MM.1S (cell line): ENCODE data around the gene NKIRAS1.
"Not testable (repeated sequence)": the region's sequence is repeated elsewhere in the genome, so short reads cannot be mapped to it uniquely, and the experiment has no call there.

ENCODE experiments used
- DNase-seq: peaks from one replicate; pipeline ENCODE4 v3.0.0-alpha.2; 2015
- H2AFZ ChIP-seq: fragments of 300-600 bp; sonication (generic); 2 replicates; pipeline ENCODE4 v1.6.0; 2016; ENCODE audit warnings: antibody characterized with exemption, low read length
- H3F3A ChIP-seq: fragments of 300-600 bp; sonication (generic); 2 replicates; pipeline ENCODE4 v1.6.1; 2016; ENCODE audit warnings: mild to moderate bottlenecking, antibody characterized with exemption, low read length, moderate library complexity, mixed read lengths; ENCODE audit not compliant: insufficient read depth
- H3K27ac ChIP-seq: fragments of 300-600 bp; sonication (generic); 2 replicates; pipeline ENCODE4 v1.5.1; 2016; ENCODE audit warnings: mild to moderate bottlenecking, low read length
- H3K27me3 ChIP-seq: fragments of 300-600 bp; sonication (generic); replicated peaks from 2 replicates; pipeline ENCODE4 v1.6.0; 2016; ENCODE audit warnings: low read length; ENCODE audit not compliant: insufficient read depth
- H3K36me3 ChIP-seq: fragments of 300-600 bp; sonication (generic); replicated peaks from 2 replicates; pipeline ENCODE4 v1.6.1; 2016; ENCODE audit warnings: mild to moderate bottlenecking, low read length, mixed read lengths; ENCODE audit not compliant: insufficient read depth
- H3K4me1 ChIP-seq: fragments of 300-600 bp; sonication (generic); 2 replicates; pipeline ENCODE4 v1.6.1; 2016; ENCODE audit warnings: low read length, mixed read lengths
- H3K4me2 ChIP-seq: fragments of 300-600 bp; sonication (generic); 2 replicates; pipeline ENCODE4 v1.6.0; 2016; ENCODE audit warnings: low read depth, low read length
- H3K4me3 ChIP-seq: fragments of 300-600 bp; sonication (generic); 2 replicates; pipeline ENCODE4 v1.5.1; 2016; ENCODE audit warnings: low read length, mixed read lengths
- H3K79me2 ChIP-seq: fragments of 300-600 bp; sonication (generic); 2 replicates; pipeline ENCODE4 v1.6.1; 2016; ENCODE audit warnings: mixed run types, low read length, mixed read lengths
- H3K9ac ChIP-seq: fragments of 300-600 bp; sonication (generic); 2 replicates; pipeline ENCODE4 v1.6.1; 2016; ENCODE audit warnings: low read length, mixed read lengths
- H3K9me2 ChIP-seq: fragments of 300-600 bp; sonication (generic); replicated peaks from 2 replicates; pipeline ENCODE4 v1.6.1; 2016; ENCODE audit warnings: mild to moderate bottlenecking, low read length, mixed read lengths; ENCODE audit not compliant: insufficient read depth
- H3K9me3 ChIP-seq: fragments of 300-600 bp; sonication (generic); replicated peaks from 2 replicates; pipeline ENCODE4 v1.6.1; 2016; ENCODE audit warnings: mild to moderate bottlenecking, low read length, mixed read lengths; ENCODE audit not compliant: insufficient read depth
- H4K20me1 ChIP-seq: fragments of 300-600 bp; sonication (generic); 2 replicates; pipeline ENCODE4 v1.6.1; 2016; ENCODE audit warnings: mild to moderate bottlenecking, low read length, moderate library complexity, mixed read lengths; ENCODE audit not compliant: insufficient read depth
- EZH2 ChIP-seq: fragments of 300-600 bp; sonication (generic); optimal IDR thresholded peaks from 2 replicates; pipeline ENCODE3; 2017; ENCODE audit warnings: low read depth, mild to moderate bottlenecking, antibody characterized with exemption, low read length, mixed read lengths
- EZH2phosphoT487 ChIP-seq: fragments of 300-600 bp; sonication (generic); IDR thresholded peaks from 2 replicates; pipeline ENCODE4 v1.6.1; 2018; ENCODE audit warnings: antibody characterized with exemption, low read length
- TF ChIP-seq, protein P1 (sequence below): fragments of 300-600 bp; sonication (generic); IDR thresholded peaks from 2 replicates; pipeline ENCODE4 v1.5.1; 2016; ENCODE audit warnings: antibody characterized with exemption, low read length, mixed read lengths

The NKIRAS1 gene

DNA sequence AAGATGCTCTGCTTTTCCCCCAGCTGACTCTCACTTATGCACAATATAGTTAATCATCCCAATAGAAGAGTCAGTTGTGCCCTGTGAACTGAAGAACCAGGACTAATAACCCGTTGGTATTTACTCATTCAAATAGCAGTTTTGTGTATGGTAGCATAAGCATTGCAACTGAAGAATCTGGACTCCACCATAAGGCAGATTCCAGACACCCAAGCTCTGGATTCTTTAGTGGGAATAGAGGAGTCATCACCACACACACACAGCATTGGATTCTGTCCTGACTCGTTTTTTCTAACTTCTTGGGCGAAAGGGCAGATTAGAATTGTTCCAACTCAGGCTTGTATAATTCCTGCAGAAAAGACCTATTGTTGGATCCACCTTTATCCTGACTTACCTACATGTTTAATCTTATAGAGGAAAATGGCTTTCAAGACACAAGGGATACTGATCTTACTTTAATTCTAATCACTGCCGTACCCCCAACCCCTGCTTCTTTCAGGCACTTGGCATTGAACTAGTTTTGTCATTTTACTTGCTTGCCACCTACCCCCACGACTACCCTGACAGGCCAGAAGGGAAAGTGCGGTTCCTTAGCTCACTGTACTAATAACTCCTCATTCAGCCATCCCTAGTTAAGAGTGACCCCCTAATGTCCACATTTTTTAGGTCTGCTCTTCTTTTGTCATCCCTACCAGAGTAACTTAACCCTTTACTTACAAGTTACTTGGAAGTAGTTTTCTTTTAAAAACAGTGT is 42.3 kb downstream of the NKIRAS1 start:
- Histone ChIP-seq H3F3A (no peaks in the 10 kb centered on the region), H3K9me3 (no peaks in the 10 kb centered on the region), H2AFZ (no peak overlapping the region), H3K9me2 (no peaks in the 10 kb centered on the region), H3K27me3 (no peaks in the 10 kb centered on the region), H4K20me1 (peaks cover 16% of the 10 kb centered on the region; the same call in 1 of the 2 replicates), H3K4me2 (no peak overlapping the region), H3K27ac (no peak overlapping the region), H3K79me2 (peaks cover 81% of the 10 kb centered on the region), H3K36me3 (no peaks in the 10 kb centered on the region), H3K9ac (no peak overlapping the region), H3K4me1 (no peaks in the 10 kb centered on the region), H3K4me3 (no peak overlapping the region)
- TF ChIP-seq EZH2phosphoT487 (no peak), EZH2 (no peak)
- TF ChIP-seq, protein P1, sequence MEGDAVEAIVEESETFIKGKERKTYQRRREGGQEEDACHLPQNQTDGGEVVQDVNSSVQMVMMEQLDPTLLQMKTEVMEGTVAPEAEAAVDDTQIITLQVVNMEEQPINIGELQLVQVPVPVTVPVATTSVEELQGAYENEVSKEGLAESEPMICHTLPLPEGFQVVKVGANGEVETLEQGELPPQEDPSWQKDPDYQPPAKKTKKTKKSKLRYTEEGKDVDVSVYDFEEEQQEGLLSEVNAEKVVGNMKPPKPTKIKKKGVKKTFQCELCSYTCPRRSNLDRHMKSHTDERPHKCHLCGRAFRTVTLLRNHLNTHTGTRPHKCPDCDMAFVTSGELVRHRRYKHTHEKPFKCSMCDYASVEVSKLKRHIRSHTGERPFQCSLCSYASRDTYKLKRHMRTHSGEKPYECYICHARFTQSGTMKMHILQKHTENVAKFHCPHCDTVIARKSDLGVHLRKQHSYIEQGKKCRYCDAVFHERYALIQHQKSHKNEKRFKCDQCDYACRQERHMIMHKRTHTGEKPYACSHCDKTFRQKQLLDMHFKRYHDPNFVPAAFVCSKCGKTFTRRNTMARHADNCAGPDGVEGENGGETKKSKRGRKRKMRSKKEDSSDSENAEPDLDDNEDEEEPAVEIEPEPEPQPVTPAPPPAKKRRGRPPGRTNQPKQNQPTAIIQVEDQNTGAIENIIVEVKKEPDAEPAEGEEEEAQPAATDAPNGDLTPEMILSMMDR: no peak
- no peak for DNase-seq

DNA sequence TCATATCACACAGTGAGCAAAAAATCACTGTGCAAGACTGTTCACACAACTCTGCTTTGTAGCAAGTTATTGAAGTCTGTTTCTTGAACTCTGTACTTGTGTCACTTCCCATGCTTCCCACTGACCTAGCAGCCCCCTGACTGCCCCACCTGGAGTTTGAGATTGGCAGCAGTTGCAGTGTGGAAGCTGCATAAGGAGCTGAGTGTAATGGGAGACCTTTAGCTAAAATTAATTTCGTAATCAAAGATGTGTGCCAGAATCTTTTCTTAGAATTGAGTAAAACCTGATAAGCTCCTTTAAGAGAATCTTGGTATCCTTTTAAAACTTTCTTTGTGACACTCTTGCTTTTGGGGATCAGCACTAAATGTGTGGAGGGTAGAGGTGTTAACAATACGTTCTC is 42.8 kb downstream of the NKIRAS1 start:
- Histone ChIP-seq H3K36me3 (no peaks in the 10 kb centered on the region), H3K79me2 (peaks cover 81% of the 10 kb centered on the region), H2AFZ (no peak overlapping the region), H3K4me3 (no peak overlapping the region), H4K20me1 (peaks cover 15% of the 10 kb centered on the region; the same call in 1 of the 2 replicates), H3K27me3 (no peaks in the 10 kb centered on the region), H3K9ac (no peak overlapping the region), H3K9me3 (no peaks in the 10 kb centered on the region), H3F3A (no peaks in the 10 kb centered on the region), H3K27ac (no peak overlapping the region), H3K4me2 (no peak overlapping the region), H3K4me1 (no peaks in the 10 kb centered on the region), H3K9me2 (no peaks in the 10 kb centered on the region)
- no peak for DNase-seq
- TF ChIP-seq EZH2 (no peak), EZH2phosphoT487 (no peak)
- TF ChIP-seq, protein P1: no peak

DNA sequence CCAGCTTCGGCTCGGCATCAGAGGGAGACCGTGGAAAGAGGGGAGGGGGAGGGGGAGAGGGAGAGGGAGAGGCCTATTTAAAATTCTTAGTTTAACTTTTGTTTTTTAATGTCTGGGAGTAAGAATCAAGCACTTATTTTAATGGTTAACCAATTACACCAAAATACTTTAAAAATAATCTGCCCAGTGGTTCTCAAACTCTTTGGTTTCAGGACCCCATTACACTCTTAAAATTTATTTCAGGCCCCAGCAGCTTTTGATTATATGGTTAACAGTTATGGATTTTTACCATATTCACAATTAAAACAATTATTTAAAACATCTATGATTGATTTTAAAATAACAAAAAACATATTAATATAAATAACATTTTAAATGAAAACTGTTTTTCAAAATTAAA is 44.5 kb downstream of the NKIRAS1 start:
- Histone ChIP-seq H4K20me1 (peaks cover 15% of the 10 kb centered on the region; the same call in 1 of the 2 replicates), H2AFZ (no peak overlapping the region), H3K9me2 (no peaks in the 10 kb centered on the region), H3F3A (no peaks in the 10 kb centered on the region), H3K36me3 (no peaks in the 10 kb centered on the region), H3K79me2 (peaks cover 80% of the 10 kb centered on the region), H3K9me3 (no peaks in the 10 kb centered on the region), H3K27ac (no peak overlapping the region), H3K4me3 (no peak overlapping the region), H3K4me2 (no peak overlapping the region), H3K4me1 (no peaks in the 10 kb centered on the region), H3K27me3 (no peaks in the 10 kb centered on the region), H3K9ac (no peak overlapping the region)
- no peak for DNase-seq
- TF ChIP-seq EZH2phosphoT487: no peak
- TF ChIP-seq, protein P1: no peak
- no peak for TF ChIP-seq EZH2

DNA sequence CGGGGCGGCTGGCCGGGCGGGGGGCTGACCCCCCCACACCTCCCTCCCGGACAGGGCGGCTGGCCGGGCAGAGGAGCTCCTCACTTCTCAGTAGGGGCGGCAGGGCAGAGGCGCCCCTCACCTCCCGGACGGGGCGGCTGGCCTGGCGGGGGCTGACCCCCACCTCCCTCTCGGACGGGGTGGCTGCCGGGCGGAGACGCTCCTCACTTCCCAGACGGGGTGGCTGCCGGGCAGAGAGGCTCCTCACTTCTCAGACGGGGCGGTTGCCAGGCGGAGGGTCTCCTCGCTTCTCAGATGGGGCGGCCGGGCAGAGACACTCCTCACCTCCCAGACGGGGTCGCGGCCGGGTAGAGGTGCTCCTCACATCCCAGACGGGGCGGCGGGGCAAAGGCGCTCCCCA is 45.4 kb downstream of the NKIRAS1 start:
- H4K20me1 ChIP-seq: peaks cover 19% of the 10 kb centered on the region

DNA sequence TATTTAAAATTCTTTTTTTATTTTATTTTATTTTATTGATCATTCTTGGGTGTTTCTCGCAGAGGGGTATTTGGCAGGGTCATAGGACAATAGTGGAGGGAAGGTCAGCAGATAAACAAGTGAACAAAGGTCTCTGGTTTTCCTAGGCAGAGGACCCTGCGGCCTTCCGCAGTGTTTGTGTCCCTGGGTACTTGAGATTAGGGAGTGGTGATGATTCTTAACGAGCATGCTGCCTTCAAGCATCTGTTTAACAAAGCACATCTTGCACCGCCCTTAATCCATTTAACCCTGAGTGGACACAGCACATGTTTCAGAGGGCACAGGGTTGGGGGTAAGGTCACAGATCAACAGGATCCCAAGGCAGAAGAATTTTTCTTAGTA is 46.1 kb downstream of the NKIRAS1 start:
- H3F3A ChIP-seq, DNase-seq, H3K9ac ChIP-seq, H3K9me3 ChIP-seq, H3K27ac ChIP-seq, H3K9me2 ChIP-seq, H3K4me2 ChIP-seq, H3K36me3 ChIP-seq, H3K4me3 ChIP-seq, H3K27me3 ChIP-seq, H2AFZ ChIP-seq, H3K4me1 ChIP-seq: not testable (repeated sequence)
- Histone ChIP-seq H3K79me2 (peaks cover 80% of the 10 kb centered on the region), H4K20me1 (peaks cover 19% of the 10 kb centered on the region)

More for the DNA sequence above, 45.4 kb downstream of the NKIRAS1 start:
- H3K9me2 ChIP-seq, H3K9ac ChIP-seq, DNase-seq, H3K36me3 ChIP-seq, H3K4me2 ChIP-seq, H3K27ac ChIP-seq, H3K27me3 ChIP-seq, H2AFZ ChIP-seq, H3K4me1 ChIP-seq, H3F3A ChIP-seq, H3K9me3 ChIP-seq, H3K4me3 ChIP-seq: not testable (repeated sequence)
- H3K79me2 ChIP-seq: peaks cover 80% of the 10 kb centered on the region
